HCT116 (cell line): ENCODE measurements around the gene SNAP91. TPM values are rescaled to one million over a fixed set of nuclear protein-coding genes. Genes with fewer than 3 reads are reported as not detected.

ENCODE experiments used
- ATAC-seq: fragments of 200-7000 bp; cut with Tn5 transposase; 2 replicates; pipeline ENCODE4 v1.9.1; 2020; ENCODE audit warnings: mild to moderate bottlenecking, moderate library complexity
- BruUV-seq: library from RNA; stranded (reverse); fragments of 400-500 nt; replicated peaks from 2 replicates; lab custom pipeline; 2021; lab: Mats Ljungman, UMichigan
- CTCF ChIA-PET: fragments of 300-600 bp; sonication (Branson Sonifier 250); formaldehyde crosslinking; loops from one replicate; lab custom pipeline; 2021; ENCODE audit warnings: antibody characterized with exemption; lab: Charles Lee
- POLR2A ChIA-PET: fragments of 300-600, 350-600 bp; sonication (Branson Sonifier 250); formaldehyde crosslinking; loops from one replicate; lab custom pipeline; 2021; ENCODE audit warnings: antibody characterized with exemption; lab: Charles Lee
- RAD21 ChIA-PET, 2 experiments: fragments of 300-600 bp; sonication (Branson Sonifier 250); formaldehyde crosslinking; loops; one replicate each; lab custom pipeline; 2023; ENCODE audit warnings: low total read pairs in 2 of 2; ENCODE audit not compliant: uncharacterized antibody in 2 of 2, unreplicated experiment in 2 of 2, low non-redundant PET in 1 of 2; lab: Charles Lee
- DNase-seq: peaks from one replicate; pipeline ENCODE4 v3.0.0-alpha.2; 2010; ENCODE audit warnings: low read depth, low spot score
- H2AFZ ChIP-seq: fragments of 200-600 bp; shearing (Covaris generic), sonication (generic); 2 replicates; pipeline ENCODE4 v1.6.1; 2017; ENCODE audit warnings: low read depth, mixed run types, mixed read lengths, antibody characterized with exemption, low read length; ENCODE audit not compliant: poor library complexity, severe bottlenecking
- H3K27ac ChIP-seq: 2 replicates; pipeline ENCODE4 v1.5.1; 2012; ENCODE audit warnings: low read depth, low read length
- H3K27me3 ChIP-seq: fragments of 200-600 bp; sonication (generic); 2 replicates; pipeline ENCODE4 v1.6.1; 2016; ENCODE audit warnings: mixed run types, low read length, mixed read lengths; ENCODE audit not compliant: insufficient read depth
- H3K36me3 ChIP-seq, 2 experiments: fragments of 200-500 bp in 1 of 2; fragments of 200-600 bp in 1 of 2; sonication (Bioruptor generic) in 1 of 2; sonication (generic) in 1 of 2; 2 replicates each; pipeline versions ENCODE4 v1.5.1 to v1.6.1; 2014 to 2016; ENCODE audit warnings: low read length in 2 of 2, inconsistent platforms in 1 of 2, mixed read lengths in 1 of 2, mixed run types in 1 of 2; ENCODE audit not compliant: insufficient read depth in 2 of 2, control insufficient read depth in 1 of 2
- H3K4me1 ChIP-seq, 2 experiments: fragments of 200-600 bp in 1 of 2; sonication (generic) in 1 of 2; 2 replicates each; pipeline versions ENCODE4 v1.5.1 to v1.6.1; 2012 to 2017; ENCODE audit warnings: low read length in 2 of 2, inconsistent platforms in 1 of 2, mild to moderate bottlenecking in 1 of 2, mixed read lengths in 1 of 2, mixed run types in 1 of 2, moderate library complexity in 1 of 2; ENCODE audit not compliant: insufficient read depth in 2 of 2, control insufficient read depth in 1 of 2
- H3K4me2 ChIP-seq: fragments of 200-600 bp; sonication (generic); 2 replicates; pipeline ENCODE4 v1.6.1; 2017; ENCODE audit warnings: mixed run types, low read length, mixed read lengths
- H3K4me3 ChIP-seq, 2 experiments: fragments of 200-600 bp in 1 of 2; sonication (generic) in 1 of 2; replicated peaks in 1 of 2; 2 replicates each; pipeline ENCODE4 v1.5.1; 2011 to 2016; ENCODE audit warnings: low read length in 2 of 2, control low read depth in 1 of 2, low read depth in 1 of 2, mild to moderate bottlenecking in 1 of 2, mixed read lengths in 1 of 2, mixed run types in 1 of 2
- H3K79me2 ChIP-seq: fragments of 200-600 bp; sonication (generic); 2 replicates; pipeline ENCODE4 v1.6.1; 2017; ENCODE audit warnings: mild to moderate bottlenecking, mixed run types, low read length, moderate library complexity, mixed read lengths; ENCODE audit not compliant: insufficient read depth
- H3K9ac ChIP-seq: fragments of 200-600 bp; sonication (generic); 2 replicates; pipeline ENCODE4 v1.6.1; 2016; ENCODE audit warnings: low read length, mixed read lengths
- H3K9me2 ChIP-seq: fragments of 200-600 bp; sonication (generic), shearing (Covaris generic); 2 replicates; pipeline ENCODE4 v1.6.1; 2017; ENCODE audit warnings: mixed run types, mild to moderate bottlenecking, moderate library complexity; ENCODE audit not compliant: insufficient read depth
- H3K9me3 ChIP-seq, 2 experiments: fragments of 200-500 bp in 1 of 2; fragments of 200-600 bp in 1 of 2; sonication (Bioruptor generic) in 1 of 2; sonication (generic) in 1 of 2; 2 replicates each; pipeline ENCODE4 v1.6.1; 2014 to 2017; ENCODE audit warnings: low read length in 2 of 2, mixed read lengths in 2 of 2, inconsistent platforms in 1 of 2, low read depth in 1 of 2, mild to moderate bottlenecking in 1 of 2, mixed run types in 1 of 2, moderate library complexity in 1 of 2; ENCODE audit not compliant: control insufficient read depth in 1 of 2, insufficient read depth in 1 of 2
- H4K20me1 ChIP-seq: fragments of 200-600 bp; sonication (generic), shearing (Covaris generic); 2 replicates; pipeline ENCODE4 v1.6.1; 2017; ENCODE audit warnings: mixed run types, mild to moderate bottlenecking, moderate library complexity; ENCODE audit not compliant: insufficient read depth
- SRF ChIP-seq: IDR thresholded peaks from 2 replicates; pipeline ENCODE4 v1.6.1; 2012; ENCODE audit warnings: low read depth
- YY1 ChIP-seq: IDR thresholded peaks from 2 replicates; pipeline ENCODE4 v1.6.1; 2011; ENCODE audit warnings: low read length, low read depth, moderate library complexity, mild to moderate bottlenecking; ENCODE audit not compliant: insufficient replicate concordance; ENCODE audit errors: extremely low read depth
- intact Hi-C: fragments of 100-400 bp; cut with micrococcal nuclease; formaldehyde crosslinking; loops from 2 replicates; pipeline ENCODE4 v1.10.0; 2022
- total RNA-seq: library from RNA; stranded (reverse); gene quantifications from one replicate; pipeline ENCODE4 v1.2.1, GENCODE V29; 2021; ENCODE audit not compliant: unreplicated experiment
- TF ChIP-seq, protein P1 (sequence below): IDR thresholded peaks from 2 replicates; pipeline ENCODE4 v1.6.1; 2011; ENCODE audit warnings: mild to moderate bottlenecking, low read length, moderate library complexity; ENCODE audit not compliant: insufficient replicate concordance; ENCODE audit errors: extremely low read depth
- TF ChIP-seq, protein P2 (sequence below): IDR thresholded peaks from 2 replicates; pipeline ENCODE4 v1.6.1; 2012
- TF ChIP-seq, protein P3 (sequence below): IDR thresholded peaks from 2 replicates; pipeline ENCODE4 v1.6.1; 2012; ENCODE audit warnings: low read depth

Gene SNAP91
- total RNA-seq, 1 experiment from 2014 or later, result not detected

DNA sequence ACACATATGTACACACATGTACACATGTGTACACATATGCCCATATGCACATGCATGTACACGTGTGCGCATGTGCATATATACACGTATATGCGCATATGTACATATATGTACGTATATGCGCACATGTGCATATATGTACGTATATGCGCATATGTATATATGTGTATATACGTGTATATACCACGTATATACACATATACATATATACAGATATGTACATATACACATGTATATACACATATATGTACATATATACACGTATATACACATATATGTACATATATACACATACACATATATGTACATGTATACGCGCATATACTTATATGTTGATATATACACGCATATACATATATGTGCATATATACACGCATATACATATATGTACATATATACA is 8.9 kb upstream of the SNAP91 start:
- TF ChIP-seq, protein P1, sequence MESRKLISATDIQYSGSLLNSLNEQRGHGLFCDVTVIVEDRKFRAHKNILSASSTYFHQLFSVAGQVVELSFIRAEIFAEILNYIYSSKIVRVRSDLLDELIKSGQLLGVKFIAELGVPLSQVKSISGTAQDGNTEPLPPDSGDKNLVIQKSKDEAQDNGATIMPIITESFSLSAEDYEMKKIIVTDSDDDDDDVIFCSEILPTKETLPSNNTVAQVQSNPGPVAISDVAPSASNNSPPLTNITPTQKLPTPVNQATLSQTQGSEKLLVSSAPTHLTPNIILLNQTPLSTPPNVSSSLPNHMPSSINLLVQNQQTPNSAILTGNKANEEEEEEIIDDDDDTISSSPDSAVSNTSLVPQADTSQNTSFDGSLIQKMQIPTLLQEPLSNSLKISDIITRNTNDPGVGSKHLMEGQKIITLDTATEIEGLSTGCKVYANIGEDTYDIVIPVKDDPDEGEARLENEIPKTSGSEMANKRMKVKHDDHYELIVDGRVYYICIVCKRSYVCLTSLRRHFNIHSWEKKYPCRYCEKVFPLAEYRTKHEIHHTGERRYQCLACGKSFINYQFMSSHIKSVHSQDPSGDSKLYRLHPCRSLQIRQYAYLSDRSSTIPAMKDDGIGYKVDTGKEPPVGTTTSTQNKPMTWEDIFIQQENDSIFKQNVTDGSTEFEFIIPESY, result no peak
- no peak for TF ChIP-seq SRF
- TF ChIP-seq, protein P2, sequence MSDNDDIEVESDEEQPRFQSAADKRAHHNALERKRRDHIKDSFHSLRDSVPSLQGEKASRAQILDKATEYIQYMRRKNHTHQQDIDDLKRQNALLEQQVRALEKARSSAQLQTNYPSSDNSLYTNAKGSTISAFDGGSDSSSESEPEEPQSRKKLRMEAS, result no peak
- ChIA-PET CTCF (no interaction called here), POLR2A (no interaction called here), RAD21 (no interaction called here)
- no peaks in the 10 kb centered on the region for H3K79me2 ChIP-seq
- no peak for DNase-seq
- no peak overlapping the region for H3K9ac ChIP-seq
- H4K20me1 ChIP-seq, result no peaks in the 10 kb centered on the region
- ATAC-seq, result no peak
- intact Hi-C loops, result no loop called here
- BruUV-seq, result no TSS peak
- H3K9me3 ChIP-seq, result no peaks in the 10 kb centered on the region
- H2AFZ ChIP-seq, result no peak overlapping the region
- H3K4me3 ChIP-seq, result no peak overlapping the region
- H3K4me1 ChIP-seq, result no peaks in the 10 kb centered on the region
- H3K27ac ChIP-seq, result no peak overlapping the region
- H3K4me2 ChIP-seq, result no peak overlapping the region
- H3K36me3 ChIP-seq, result no peaks in the 10 kb centered on the region
- H3K9me2 ChIP-seq, result no peaks in the 10 kb centered on the region
- no peaks in the 10 kb centered on the region for H3K27me3 ChIP-seq

DNA sequence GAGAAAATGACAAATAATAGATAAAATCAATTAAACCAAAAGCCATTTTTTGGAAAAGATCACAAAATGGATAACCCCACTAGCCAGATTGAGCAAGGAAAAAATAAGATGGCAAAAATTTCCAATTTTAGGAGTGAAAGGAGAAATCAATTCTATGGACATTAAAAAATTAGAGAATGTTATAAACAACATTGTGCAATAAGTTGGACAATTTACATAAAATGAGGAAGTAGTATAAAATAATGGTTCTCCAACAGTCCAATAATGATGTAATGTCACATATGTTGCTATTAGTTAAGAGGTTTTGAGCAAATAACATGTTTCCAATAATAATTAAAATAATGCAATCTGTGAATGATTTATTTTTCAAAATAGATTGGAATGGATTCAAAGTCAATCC is 3.1 kb upstream of the SNAP91 start:
- POLR2A ChIA-PET, result no interaction called here
- no peaks in the 10 kb centered on the region for H3K9me2 ChIP-seq
- H3K4me1 ChIP-seq, result no peaks in the 10 kb centered on the region
- no peak for DNase-seq
- ATAC-seq, result no peak
- RAD21 ChIA-PET, result no interaction called here
- H2AFZ ChIP-seq, result no peak overlapping the region
- no peak overlapping the region for H3K4me2 ChIP-seq
- H3K27me3 ChIP-seq, result no peaks in the 10 kb centered on the region
- intact Hi-C loops, result no loop called here
- H3K9me3 ChIP-seq, result peaks cover 0 to 3% of the 10 kb centered on the region in 2 experiments; a peak in 2 of 4 replicates
- BruUV-seq, result no TSS peak
- CTCF ChIA-PET, result no interaction called here
- H3K27ac ChIP-seq, result no peak overlapping the region
- H3K79me2 ChIP-seq, result no peaks in the 10 kb centered on the region
- no peak for TF ChIP-seq YY1
- TF ChIP-seq, protein P3, sequence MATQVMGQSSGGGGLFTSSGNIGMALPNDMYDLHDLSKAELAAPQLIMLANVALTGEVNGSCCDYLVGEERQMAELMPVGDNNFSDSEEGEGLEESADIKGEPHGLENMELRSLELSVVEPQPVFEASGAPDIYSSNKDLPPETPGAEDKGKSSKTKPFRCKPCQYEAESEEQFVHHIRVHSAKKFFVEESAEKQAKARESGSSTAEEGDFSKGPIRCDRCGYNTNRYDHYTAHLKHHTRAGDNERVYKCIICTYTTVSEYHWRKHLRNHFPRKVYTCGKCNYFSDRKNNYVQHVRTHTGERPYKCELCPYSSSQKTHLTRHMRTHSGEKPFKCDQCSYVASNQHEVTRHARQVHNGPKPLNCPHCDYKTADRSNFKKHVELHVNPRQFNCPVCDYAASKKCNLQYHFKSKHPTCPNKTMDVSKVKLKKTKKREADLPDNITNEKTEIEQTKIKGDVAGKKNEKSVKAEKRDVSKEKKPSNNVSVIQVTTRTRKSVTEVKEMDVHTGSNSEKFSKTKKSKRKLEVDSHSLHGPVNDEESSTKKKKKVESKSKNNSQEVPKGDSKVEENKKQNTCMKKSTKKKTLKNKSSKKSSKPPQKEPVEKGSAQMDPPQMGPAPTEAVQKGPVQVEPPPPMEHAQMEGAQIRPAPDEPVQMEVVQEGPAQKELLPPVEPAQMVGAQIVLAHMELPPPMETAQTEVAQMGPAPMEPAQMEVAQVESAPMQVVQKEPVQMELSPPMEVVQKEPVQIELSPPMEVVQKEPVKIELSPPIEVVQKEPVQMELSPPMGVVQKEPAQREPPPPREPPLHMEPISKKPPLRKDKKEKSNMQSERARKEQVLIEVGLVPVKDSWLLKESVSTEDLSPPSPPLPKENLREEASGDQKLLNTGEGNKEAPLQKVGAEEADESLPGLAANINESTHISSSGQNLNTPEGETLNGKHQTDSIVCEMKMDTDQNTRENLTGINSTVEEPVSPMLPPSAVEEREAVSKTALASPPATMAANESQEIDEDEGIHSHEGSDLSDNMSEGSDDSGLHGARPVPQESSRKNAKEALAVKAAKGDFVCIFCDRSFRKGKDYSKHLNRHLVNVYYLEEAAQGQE, result no peak
- TF ChIP-seq, all 23 proteins: peak for 0
- no peak overlapping the region for H3K4me3 ChIP-seq
- no peak overlapping the region for H3K9ac ChIP-seq
- H3K36me3 ChIP-seq, result no peaks in the 10 kb centered on the region
- no peaks in the 10 kb centered on the region for H4K20me1 ChIP-seq
